ELR (cell line): ENCODE results near the gene DGKI.

Experiments
- DNase-seq: peaks from one replicate; pipeline ENCODE4 v3.0.0-alpha.2; 2015; ENCODE audit warnings: low read depth

The DGKI gene

DNA sequence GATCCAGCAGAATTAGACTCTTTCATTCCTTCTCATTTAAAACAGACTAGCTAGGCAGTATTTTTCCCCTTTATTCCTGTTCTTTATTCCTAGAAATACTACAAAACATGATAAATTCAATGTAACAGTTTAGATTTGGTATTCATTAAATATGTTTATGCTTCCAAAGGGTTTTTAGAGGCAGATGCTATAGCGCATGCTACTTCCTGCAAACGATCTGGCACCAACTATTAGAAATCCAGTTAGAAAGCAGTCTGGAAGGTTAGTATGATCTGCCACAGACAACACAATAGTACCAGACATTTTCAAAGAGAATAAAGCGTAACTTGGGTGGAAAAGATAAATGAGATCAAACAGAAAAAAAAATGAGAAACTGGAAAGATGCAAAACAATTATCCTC is 439.7 kb downstream of the DGKI start:
- no peak for DNase-seq

DNA sequence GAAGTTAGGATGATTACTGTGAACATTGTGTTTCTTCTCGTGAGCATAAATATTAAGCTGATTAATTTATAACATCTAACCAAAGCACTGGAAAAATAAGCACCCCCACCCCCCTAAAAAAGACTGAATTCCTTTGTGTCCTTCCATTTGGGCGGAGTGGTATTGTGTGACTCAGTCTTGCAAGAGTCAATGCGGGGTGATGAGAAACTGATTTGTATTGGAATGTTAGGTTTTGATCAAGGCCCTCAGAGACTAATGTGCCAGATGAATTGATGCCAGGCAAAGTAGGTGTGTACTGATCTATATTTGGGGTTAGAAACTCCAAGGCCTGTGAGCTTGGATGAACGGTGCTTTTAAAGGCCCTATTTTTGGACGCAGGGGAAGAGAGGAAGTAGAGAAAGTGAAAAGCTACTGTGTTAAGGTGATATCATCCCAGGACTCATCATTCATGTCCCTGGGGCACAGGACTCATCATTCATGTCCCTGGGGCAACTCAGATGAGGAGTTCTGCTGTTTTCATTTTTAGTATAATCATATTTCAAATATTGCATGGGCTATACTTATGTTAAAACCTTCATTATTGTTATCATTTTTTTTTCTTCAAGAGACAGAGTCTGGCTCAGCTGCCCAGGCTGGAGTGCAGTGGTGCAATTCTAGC is 442.0 kb downstream of the DGKI start:
- peak; percentile 8 for DNase-seq

DNA sequence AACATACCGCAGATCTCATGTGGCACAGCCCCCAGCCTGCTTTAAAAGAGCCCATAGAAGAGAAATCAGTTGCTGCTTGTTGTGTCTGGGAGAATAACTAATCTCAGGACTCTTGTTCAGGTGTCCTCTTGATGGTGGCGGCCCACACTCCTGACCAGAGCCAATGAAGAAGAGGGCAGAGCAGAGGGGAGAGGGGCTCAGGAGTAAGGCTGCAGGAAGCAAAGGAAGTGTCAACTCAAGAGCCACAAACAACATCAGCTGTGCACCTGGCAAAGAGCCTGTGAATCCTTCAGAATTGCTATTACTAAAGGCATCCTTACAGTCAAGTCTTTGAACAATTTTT is 443.4 kb downstream of the DGKI start:
- DNase-seq: no peak

DNA sequence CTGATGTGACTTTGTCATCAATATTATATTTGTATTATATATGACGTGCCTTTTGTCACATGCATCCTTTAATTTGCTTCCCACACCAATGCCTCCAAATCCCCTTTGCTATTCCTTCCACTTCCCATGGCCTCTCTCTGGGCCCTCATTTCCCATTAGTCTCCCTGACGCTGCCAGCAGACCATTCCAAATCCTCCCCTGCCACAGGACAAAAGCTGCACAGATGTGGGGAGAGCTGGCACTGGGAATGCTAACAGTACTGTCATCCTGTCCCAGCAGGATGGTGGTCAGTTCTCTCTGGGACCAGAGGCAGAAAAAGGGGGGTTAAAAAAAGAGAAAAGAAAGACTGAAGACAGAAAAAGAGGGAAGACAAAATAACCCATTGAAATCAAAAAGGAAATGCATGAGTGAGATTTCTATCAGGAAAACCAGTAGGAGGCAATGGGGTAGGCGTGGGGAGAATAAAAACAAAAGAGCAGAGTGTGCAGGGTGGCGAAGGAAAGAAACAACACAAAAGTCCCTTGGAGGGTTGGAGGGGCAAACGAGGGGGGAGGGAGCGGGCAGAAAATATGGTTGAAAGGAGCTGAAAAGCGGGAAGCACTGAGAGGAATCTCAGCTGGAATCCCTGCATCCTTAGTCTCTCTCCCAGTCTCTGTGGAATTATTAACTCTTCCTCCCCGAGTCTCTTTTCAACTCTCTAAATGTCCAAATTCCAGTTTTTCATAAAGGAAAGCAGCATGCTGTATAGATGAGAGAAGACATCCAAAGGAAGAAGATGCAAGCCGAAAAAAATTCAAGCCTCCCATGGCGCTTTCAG is 444.0 kb downstream of the DGKI start:
- DNase-seq: no peak

DNA sequence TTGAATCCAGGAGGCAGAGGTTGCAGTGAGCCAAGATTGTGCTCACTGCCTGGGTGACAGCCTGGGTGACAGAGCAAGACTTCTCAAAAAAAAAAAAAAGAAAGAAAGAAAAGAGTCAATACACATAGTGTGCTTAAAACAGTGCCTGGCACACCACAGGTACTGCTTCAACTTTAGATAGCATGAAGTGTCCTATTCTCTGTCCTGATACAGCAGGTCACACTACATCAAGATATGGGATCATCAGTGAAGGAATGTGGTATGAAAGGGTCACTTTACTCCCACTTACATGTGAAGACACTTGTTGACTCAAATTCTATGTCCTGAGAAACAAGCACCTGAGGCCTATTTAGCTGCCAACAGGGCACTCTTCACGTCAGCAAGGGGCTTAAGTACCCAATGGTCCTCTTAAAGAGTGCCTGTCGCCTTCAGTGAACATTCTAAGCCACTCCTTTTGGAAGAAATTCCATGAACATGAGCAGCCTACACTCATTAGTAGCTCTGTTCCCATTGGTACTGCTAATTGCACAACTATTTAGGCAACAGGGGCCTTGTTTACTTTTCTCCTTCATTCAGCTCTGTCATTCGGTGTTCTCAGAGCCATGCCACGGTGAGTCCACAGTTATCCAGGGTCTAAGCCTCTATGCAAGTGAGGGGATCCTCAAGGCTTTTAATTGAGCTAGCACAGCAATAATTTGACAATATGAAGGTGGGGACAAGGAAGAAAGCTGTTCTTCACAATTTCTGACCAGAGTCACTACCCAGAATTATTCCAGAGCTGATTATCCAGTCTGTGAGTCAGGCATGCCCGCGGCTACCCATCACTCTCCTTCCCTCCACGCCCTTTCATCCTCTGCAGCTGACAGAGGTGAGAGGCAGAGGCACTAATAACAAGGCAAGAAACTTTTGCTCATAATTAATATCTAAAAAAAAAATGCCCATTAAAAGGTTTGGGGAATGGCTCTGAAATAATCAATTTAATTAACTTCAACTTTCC is 446.6 kb downstream of the DGKI start:
- peak; percentile 36 for DNase-seq

DNA sequence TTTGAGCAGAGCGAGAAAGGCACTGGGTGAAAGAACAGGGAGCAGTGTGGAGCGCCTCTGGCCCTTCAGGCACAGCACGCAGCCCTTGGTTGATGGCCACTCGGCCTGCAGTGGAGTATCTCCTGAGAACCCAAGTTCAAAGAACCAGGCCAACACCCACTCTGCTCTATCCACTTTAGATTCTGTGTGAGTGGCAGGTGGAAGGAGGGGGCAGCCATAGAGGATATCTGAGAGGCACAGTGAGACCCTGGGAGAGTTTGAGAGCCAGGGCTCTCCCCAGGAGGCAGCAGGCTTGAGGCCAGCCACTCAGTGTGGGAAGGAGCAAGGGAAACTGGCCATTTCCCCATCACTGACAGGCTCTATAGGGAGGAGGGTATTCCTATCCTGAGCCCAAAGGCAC is 450.7 kb downstream of the DGKI start:
- no peak for DNase-seq

DNA sequence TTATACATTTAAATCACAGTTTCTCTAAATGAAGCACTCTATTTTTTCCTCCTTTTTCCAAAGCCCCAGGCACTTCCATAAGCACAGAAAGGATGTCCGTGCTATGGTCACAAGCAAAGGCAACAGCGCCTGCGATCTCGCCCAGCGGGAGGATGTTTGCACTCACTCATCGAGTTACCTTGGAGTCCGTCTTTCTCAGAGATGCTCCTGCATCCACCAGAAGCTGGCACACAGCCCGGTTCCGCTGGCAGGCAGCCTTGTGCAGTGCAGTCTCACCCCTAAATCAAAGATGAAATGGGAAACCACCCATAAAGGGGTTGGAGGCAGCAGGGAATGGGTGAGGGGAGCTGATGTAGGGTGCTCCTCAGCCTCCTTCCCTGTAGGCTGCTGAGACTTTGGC is 451.4 kb downstream of the DGKI start:
- no peak for DNase-seq

DNA sequence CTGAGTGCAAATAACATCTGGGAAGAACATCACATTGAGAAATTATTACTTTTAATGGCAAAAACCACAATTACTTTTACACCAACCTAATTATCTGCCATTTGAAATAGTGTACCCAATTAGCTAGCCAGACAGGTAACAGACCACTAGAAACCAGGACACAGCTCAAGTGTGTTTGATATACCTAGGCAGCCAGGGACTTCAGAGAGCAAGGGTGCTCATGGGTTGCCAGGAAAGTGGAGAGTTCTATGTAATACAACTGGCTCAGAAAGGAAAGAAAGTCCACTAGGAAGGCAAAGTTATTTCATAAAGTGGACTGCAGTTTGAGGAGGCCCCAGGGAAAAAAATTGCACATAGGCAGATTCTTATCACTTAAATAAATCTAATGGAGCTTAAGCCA is 453.2 kb downstream of the DGKI start:
- DNase-seq: no peak

DNA sequence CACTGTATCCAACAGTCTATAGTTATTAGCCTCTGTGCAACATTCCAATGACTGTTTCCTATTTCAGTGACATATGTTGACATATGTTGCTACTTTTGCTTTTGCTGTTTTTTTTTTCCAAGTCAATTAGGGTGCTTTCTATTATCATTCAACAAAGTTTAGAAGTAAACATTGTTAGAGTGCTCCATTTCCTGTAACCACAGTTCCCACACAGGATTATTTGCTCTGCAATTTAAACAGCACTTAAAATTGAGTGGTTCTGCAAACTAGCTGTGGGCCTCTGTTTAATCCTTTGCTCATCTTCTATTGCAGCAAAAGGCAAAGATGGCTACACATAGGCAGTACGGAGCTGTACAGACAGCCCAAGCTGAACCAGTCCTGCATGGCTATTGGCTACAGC is 456.7 kb downstream of the DGKI start:
- DNase-seq: no peak

DNA sequence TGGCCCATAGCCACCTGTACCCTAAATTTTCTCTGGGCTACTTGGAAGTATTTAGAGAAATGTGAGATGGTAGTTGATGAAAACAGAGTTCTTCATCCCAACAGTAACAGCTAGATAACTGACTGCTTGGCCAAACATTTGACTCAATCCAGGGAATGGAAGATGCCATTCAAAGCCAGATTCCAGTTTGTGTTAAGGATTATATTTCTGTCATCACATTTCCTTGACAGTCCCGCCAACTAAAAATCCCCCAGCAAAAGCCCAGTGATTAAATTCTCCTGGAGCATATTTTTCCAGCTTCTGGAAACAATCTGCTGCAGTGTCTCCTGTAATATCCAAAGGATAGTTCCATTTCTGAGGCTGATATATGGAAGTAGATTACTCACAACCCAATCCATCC is 457.9 kb downstream of the DGKI start:
- DNase-seq: no peak

DNA sequence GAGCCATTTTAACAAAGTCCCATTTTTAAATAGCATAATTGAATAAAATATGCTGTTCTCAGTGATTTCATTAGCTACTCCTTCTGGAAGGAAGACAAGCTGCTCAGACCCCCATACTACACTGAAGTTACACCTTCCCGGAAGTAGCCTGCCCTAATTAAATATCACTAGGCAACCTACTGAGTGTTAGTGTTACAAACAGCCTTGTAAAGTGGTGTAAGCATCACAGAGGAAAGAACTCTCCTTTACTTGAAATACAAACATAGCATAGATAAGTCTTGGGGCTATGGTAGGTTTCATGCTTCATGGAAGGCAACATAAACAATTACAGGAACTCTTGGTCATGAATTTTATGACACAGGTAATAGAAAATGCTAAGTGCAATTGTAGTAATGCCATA is 459.8 kb downstream of the DGKI start:
- no peak for DNase-seq

DNA sequence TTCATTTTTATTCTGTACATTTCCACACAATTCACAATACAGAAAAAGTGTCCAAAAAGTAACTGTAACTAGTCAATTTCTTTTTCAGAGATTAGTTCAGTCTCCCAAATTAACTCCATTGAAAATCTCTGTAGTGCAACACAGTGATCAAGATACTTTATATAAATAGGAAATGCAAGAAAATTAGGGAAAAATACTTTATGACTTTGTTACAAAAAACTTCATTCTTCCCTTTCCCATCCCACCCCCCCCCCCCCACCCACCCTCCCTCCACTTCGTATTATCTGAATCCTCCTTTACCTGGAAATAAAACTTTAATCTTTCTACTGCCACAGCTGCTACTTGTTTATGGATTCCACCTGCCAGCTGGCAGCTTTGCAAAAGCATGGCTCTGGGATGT is 465.7 kb downstream of the DGKI start:
- no peak for DNase-seq

DNA sequence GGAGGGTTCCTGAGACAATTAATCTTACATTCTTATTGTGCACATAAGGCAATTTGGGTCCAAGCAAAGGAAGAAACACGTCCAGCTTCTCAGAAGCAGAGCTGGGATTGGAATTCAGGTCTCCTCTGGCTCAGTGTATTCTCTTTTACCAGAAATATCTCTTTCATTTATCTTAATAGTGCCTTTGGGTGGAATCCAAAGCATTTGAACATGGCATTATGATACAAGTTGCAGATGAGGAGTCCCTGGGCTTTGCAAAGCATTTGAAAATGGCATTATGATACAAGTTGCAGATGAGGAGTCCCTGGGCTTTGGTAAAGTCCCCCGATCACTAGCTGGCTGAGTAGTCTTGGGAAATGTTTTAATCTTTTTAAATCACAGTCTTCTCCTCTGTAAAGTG is 473.3 kb downstream of the DGKI start:
- no peak for DNase-seq

DNA sequence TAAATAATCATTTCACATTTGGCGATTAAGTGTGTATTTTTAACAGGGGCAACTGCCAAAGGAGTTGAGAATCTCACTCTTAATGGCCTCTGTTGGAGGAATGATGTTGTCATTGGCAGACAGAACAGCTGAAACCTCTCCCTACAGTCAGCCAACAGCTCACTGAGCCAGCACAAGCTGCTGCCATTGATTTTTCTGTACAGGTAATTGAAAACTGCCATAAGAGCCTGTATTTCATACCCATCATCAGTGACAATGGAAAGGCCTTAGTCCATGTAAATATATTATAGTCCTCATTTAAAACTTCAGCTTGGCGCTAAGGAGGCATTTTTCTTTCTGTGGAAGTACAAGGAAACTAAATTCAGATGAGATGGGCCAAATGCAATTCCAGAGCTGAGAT is 475.2 kb downstream of the DGKI start:
- no peak for DNase-seq

DNA sequence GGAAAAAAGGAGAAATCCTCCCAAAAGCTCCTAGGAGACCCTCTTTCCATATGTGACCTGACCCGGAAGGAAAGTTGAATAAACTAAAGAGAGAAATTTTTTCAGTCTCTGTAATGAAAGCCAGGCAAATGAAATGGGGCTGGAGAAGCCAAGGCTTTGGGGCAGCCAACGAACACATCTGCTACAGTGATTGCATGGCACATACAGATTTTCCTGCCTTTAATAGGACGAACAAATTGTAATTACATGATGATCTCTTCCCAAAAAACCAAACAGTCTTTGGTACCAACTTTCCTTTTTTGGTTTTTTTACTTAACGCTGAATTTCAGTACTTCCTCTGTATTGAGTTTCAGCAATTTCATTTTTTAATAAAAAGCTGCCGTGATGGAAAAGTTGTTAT is 479.8 kb downstream of the DGKI start:
- no peak for DNase-seq

DNA sequence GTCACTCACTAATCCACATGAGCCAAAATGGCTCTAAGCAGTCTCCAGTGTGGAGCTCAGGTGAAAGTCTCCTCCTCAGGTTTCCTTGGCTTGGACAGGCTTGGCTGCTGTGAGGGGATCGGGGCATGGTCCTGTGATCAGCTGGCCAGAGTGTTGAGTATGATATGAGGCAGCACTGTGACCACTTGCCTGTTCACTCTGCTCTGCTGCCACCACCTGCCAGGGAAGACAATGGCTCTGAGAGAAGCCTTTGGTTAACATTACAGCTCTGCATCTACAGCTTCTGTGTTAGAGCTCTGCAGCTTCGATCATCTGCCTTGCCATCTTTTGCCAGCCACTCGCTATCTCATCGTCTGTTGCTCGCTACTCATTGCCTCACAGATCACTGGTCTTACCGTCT is 483.1 kb downstream of the DGKI start:
- no peak for DNase-seq

DNA sequence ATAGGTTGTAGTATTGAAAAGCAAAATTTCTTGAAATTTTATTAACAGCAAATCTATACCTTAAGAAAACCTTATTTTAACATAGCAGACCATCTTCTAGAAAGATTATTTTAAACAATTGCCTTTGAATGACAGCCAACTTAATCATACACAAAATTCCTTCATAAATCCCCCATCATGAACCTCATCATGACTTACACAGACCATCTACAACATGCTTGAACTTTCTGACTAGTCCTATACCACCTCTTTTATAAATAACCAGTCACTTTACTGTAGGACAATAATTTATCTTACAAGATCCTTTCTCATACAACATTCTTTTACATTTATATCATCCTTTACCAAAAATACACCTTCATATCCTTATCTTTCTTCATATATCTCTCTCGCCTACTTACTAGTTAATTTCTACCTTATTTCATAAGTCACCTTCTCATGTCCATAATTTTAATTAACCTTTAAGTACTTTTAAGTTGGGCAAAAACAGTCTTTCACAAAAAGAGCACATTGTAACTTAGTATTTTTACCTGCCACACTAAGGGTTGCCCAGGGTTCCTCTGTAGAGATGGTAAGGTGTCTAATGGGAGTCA is 486.6 kb downstream of the DGKI start:
- DNase-seq: peak; percentile 10

DNA sequence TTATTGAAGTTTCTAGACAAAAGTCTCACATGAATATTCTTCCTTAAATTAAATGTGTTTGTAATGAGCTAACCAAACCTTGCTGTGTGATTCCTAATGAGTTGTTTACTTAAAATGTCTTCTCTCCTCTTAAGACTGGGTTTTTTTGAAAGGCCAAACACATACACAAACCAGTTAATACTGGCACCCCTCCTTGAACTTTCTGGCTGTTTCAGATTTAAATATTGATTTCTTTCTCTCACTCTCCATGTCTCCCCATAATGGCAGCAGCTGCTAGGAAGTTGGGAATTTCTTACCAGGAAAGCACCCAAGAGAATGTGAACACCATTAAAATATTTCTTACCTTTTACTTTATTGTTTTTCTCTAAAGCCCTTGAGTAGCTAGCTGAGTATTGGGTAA is 491.8 kb downstream of the DGKI start:
- no peak for DNase-seq

DNA sequence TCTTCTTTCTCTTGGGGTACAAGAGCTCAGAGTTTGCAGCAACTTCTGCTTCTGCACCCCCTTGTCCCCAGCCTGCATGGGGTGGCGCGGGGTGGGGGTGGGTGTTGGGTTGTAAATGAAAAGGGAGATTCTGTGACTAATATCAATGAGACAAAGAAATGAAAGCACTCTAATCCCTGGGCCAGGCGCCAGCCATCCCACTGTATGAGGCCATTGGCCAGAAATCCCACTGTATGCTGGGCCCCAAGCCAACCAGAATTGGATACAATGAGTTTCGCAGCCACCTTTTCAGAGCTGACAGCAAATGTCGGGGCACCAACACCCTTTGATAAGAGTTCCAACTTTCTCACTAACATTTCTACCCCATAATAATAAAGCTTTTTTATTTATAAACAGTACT is 492.4 kb downstream of the DGKI start:
- DNase-seq: no peak

DNA sequence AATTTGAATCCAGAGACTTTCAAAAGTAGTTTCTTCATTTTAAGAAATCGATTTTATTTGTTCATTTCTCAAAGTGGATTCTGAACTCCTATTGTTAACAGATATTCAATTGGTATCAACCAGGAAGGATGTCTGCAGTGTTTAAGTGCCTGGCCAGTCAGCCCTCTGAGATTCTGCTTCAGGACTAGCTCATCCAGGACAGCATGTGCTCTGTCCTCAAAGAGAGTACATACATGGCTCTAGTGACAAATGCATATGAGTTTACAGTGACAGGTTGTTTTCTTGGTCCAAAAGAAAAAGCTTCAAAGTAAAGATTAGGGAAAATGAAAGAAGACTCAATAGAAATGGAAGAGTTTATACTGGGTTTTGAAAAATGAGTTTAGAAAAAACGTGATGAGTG is 494.8 kb downstream of the DGKI start:
- DNase-seq: no peak

DNA sequence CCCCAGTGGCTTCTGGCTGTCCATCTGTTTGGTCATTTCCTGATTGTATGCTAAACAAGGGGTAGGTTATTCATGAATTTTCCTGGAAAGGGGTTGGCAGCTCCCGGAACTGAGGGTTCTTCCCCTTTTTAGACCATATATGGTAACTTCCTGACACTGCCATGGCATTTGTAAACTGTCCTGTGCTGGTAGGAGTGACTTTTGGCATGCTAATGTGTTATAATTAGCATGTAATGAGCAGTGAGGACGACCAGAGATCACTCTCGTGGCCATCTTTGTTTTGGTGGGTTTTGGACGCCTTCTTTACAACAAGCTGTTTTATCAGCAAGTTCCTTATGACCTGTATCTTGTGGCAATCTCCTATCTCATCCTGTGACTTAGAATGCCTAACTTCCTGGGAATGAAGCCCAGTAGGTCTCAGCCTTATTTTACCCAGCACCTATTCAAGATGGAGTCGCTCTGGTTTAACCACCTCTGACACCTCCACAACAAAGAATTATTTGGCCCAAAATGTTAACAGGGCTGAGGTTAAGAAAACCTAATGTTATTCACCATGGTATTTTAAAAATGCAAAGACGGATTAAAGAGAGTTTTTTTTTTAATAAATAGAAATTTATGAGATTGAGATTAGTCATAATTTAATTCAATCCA is 500.9 kb downstream of the DGKI start:
- DNase-seq: no peak

DNA sequence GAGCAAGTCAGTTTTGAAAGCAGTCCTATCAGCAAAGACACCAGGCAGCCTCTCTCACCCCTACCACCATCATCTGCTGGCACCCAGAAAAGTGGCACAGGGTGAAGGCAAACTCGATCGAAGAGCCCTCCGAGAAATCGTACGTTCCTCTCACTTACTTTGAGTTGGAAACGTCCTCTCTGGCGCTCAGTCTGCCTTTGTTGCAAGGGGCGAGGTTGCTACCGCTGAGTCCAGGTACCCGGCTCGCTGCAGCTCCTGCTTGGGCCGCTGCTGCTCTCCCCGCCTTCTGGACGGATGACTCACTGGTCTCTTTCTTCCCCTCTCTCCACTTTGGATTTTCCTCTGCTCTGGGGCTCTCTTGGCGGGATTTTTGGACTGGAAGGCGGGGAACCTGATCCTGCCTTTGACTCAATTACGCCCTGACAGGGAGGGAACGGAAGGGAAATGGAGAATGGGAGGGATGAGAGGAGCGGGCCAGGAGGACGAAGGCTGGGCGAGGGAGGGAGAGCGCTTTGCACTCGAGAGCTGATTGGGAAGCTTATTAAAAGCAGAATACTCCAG is 503.4 kb downstream of the DGKI start, which contains the start of gene PTN:
Gene PTN, minus strand, starts transcription at position 453 of the 561 bp plus-strand sequence. CDS start 88,760 bp downstream, outside the sequence.
- DNase-seq: peak; percentile 51
